Renal cortex interstitium (tissue), 11 donors: ENCODE results near the gene ALG6. TPM values are rescaled to one million over a fixed set of nuclear protein-coding genes. Genes with fewer than 3 reads are reported as not detected.
"Not testable (repeated sequence)": the region's sequence is repeated elsewhere in the genome, so short reads cannot be mapped to it uniquely, and the experiment has no call there.

ENCODE experiments used
- DNase-seq, 11 donors: peaks; one replicate each; pipeline ENCODE4 v3.0.0-alpha.2; 2013; ENCODE audit warnings: low read depth in 9 of 11, low spot score in 4 of 11; ENCODE audit errors: extremely low read depth in 1 of 11
- polyA plus RNA-seq, 3 donors: library from polyadenylated mRNA; unstranded; fragments of 120-200 nt; gene quantifications; one replicate each; pipeline ENCODE4 v1.2.1, GENCODE V29; 2013; ENCODE audit not compliant: insufficient read length in 3 of 3

Gene ALG6
- polyA plus RNA-seq, 3 donors: 21.3 to 25.3 (median 24.5) TPM

GRCh38 chr1:63401945-63402344 lies 34.5 kb downstream of the ALG6 start:
- DNase-seq: no peak

- no peak for DNase-seq
Observed at GRCh38 chr1:63403386-63403785, 36.0 kb downstream of the ALG6 start.

- no peak for DNase-seq
Observed at GRCh38 chr1:63405021-63405420, 37.6 kb downstream of the ALG6 start.

- no peak for DNase-seq
Observed at GRCh38 chr1:63405987-63406386, 38.6 kb downstream of the ALG6 start.

DNA sequence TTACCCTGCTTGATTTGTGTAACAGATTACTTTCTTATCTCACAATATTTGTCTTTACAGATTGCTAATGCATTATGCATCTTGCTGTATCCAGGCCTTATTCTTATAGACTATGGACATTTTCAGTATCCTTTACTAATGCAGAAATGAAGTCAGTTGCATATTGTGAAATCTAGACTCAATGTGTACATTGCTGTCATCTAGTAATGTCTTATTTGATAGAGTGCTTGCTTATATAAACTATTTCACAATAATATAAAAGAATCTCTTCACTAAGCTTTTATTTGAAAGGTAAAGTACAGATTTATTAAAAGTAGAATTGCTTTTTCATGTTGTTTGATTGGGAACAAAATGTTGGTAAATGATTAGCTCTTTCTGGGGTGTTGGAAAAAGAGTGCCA lies 39.6 kb downstream of the ALG6 start:
- no peak for DNase-seq

GRCh38 chr1:63408331-63408730 lies 40.9 kb downstream of the ALG6 start:
- DNase-seq: no peak

GRCh38 chr1:63411066-63411465 lies 43.6 kb downstream of the ALG6 start:
- DNase-seq: no peak

DNA sequence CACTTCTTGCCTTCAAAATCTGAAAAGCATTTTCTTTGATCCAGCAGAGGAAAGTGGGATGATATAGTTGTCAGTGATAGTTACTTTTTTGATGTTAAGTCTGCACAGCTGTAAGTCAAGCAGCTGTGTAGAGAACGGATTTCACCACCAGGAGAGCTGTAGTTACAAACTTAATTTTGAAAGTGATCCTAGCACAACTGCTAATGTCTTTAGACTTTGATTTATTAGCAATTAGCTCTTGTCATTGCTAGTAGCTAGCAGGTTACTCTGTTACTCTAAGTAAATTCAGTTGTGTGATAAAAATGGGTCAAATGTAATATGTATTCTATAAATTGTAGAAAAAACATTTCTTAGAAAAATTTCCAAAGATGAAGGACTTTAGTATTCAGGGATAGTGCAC lies 46.0 kb downstream of the ALG6 start:
- no peak for DNase-seq

DNA sequence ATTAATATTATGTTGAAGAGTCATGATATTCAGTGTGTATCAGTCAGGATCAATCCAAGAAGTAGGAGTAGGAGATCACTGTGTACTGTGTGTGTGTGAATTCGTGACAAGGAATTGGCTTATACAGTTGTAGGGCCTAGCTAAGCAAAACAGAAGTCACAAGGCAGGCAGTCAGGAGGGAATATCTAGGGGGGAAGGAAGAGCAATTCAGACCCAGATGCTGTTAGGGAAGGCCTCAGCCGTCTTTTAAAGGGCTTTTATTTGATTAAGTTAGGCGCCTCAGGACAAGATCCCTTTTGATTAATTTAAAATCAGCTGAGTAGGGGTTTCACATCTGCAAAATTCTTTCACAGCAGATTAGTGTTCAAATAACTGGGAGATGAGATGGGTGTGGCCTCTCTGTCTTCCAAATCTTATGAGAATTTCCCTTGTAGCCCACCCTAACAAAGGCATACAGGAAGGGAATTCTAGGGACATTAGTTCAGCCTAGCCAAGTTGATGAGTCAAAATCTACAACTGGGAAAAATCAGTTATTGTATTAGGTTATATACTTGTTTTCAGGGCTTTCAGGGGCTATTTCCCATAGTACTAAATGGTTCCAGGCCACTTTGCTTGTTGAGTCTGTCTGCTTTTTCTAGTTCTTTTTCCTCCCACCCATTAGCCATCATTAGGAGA lies 47.4 kb downstream of the ALG6 start:
- no peak for DNase-seq

GRCh38 chr1:63418101-63418500 lies 50.7 kb downstream of the ALG6 start:
- DNase-seq: no peak

GRCh38 chr1:63420746-63421145 lies 53.3 kb downstream of the ALG6 start:
- DNase-seq: not testable (repeated sequence)

GRCh38 chr1:63423649-63424048 lies 56.2 kb downstream of the ALG6 start:
- DNase-seq: no peak

DNA sequence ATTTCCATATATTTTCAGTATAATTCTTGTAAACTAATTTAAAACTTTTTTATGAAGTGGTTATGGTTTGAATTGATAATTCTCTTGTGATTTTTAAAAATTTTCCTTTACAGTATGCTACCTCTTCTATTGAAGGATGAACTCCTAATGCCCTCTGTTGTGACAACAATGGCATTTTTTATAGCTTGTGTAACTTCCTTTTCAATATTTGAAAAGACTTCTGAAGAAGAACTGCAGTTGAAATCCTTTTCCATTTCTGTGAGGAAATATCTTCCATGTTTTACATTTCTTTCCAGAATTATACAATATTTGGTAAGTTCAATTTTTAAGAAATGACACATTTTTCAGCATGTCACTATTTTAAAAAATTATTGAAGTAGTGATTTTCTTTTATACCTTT lies 61.4 kb downstream of the ALG6 start:
- DNase-seq: no peak

- no peak for DNase-seq
Observed at GRCh38 chr1:63429281-63429680, 61.9 kb downstream of the ALG6 start.

DNA sequence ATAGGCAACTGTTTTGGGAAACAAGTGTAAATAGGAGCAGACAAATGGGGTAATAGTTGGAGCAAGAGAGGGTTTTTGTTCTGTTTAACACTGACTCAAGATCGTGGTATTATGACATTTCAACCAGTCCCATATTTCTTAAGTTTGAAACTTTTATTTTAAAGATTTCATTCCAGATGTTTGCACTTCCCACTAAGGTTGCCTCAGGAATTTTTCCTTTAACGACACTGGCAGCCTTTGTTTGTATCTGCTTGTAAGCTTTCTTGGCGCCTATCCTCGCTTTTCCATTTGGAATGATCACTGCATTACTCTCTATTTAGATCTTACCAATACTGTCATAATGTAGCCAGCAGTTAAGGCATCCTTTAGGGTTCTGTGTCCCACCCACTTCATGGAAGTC lies 67.7 kb downstream of the ALG6 start:
- DNase-seq: no peak

GRCh38 chr1:63442141-63442475 lies 74.7 kb downstream of the ALG6 start:
- peak in 1 of 11 donors; percentile 3 for DNase-seq

GRCh38 chr1:63448731-63449246 lies 81.4 kb downstream of the ALG6 start:
- DNase-seq: no peak

GRCh38 chr1:63450416-63450815 lies 83.0 kb downstream of the ALG6 start:
- DNase-seq: no peak

- no peak for DNase-seq
Observed at GRCh38 chr1:63453232-63453631, 85.8 kb downstream of the ALG6 start.

- DNase-seq: peak in 1 of 11 donors; percentile 1
Observed at GRCh38 chr1:63454269-63454668, 86.8 kb downstream of the ALG6 start.

DNA sequence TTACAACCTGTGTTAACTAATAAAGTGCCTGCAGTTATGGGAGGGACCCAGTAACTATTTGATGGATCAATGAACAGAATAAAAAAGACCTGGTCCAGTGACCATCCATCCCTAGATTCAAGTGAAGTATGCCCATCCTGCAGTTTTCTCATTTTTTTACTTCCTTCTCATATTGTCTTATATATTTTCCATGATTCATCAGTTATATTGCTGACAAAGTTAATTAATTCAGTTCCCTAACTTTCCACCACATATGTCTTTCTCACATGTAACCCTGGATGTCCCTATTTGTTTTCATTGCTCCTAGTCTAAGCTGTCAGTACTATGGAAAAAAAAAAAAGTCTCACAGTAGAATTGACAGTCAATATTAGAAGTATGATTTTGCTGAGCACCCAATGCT lies 91.3 kb downstream of the ALG6 start:
- no peak for DNase-seq
